SH-SY5Y (cell line): Measurements from ENCODE around the gene SHISA7.

ENCODE experiments used
- GATA2 ChIP-seq: IDR thresholded peaks from 2 replicates; pipeline ENCODE4 v1.6.1; 2011; ENCODE audit warnings: mild to moderate bottlenecking, low read depth, low read length
- GATA3 ChIP-seq: IDR thresholded peaks from 2 replicates; pipeline ENCODE4 v1.6.1; 2011; ENCODE audit warnings: low read depth, mild to moderate bottlenecking, low read length, moderate library complexity

- no peak for TF ChIP-seq GATA2
- TF ChIP-seq GATA3: no peak
These were observed 6.3 kb downstream of the SHISA7 start for GRCh38 chr19:55436847-55437246.
